GM21360 (cell line): ENCODE measurements around the gene CACNA2D4.

Experiments
- ATAC-seq: cut with Tn5 transposase; IDR thresholded peaks from one replicate; pipeline ENCODE4 v1.9.1; 2021; ENCODE audit warnings: mild to moderate bottlenecking, moderate library complexity; ENCODE audit not compliant: unreplicated experiment

The CACNA2D4 gene

DNA sequence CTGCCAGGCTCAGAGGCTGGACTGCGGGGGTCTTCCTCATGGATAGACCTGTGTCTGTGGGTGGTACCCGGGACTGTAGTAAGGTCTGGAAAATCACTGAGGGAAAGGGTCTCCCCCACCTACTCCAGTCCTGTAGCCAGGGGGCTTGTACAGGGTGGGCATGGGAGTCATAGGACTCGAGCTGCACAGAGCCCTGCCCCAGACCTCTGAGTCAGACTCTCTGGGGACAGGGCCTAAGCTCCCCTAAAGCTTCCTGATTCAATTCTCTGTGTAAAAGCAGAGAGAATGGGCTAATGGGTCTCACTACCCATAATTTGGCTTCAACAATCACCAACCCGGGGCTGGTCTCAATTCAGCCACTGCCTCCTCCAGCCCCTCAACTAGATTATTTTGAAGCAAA lies 71.0 kb downstream of the CACNA2D4 start:
- ATAC-seq: no peak

DNA sequence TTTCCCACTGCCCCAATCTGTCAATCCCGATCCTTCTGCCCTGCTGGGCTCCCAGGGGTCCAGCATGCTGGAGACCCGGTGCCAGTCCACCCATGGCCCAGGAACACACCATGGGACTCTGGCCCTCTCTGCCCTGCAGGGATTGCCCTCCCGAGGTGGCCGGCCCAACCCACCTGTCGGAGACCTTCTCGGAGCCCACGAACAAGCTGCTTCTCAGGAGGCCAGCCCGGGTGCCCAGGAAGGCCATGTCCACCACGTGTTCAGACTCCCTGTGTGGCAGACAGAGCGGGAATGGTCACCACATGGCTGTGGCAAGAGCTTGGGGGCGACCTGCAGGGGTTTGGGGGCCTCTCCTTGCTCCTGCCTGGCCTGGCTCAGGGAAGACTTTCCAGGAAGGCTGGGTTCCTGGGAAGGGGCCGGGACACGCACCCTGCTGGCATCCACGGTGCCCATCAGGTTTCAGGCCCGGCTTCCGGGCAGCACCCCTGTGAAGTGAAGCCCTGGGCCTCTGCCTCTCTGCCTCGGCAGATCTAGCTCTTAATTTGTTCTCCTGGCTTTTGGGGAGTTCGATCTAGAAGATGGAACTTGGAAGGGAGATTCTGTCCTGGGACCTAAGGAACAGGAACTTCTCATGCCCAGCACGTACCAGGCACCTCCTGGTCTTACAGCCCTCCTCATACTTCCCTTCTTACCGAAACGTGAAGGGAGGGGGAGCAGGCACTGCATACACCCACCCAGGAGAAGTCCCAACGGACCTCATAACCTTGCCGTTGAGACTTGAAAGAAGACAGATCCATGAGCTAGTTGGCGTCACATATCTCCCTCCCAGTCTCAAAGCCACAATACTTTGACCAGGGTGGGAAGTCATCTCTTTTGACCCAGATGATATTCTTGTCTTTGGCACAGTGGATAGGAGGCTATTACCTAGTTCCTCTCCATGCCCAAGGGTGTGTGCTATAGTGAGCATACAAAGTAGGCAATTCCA lies 71.7 kb downstream of the CACNA2D4 start:
- no peak for ATAC-seq

DNA sequence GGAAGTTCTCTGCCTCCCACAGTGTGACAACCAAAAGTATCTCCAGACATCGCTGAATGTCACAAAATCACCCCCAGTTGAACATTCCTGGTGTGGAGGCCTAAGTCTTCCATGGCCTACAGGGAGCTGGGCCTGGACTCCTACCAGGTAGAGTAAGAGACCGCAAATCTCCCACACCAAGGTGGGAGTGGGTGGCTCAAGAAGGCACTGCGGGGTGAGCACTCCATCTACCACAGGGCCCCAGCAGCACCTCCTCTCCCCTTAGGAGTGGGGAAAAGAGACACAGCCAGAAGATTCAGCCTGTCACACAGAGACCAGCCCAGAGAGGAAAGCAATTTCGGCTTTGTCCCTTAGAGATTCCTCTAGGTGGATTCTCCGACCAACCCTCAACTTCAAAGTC lies 72.6 kb downstream of the CACNA2D4 start:
- no peak for ATAC-seq

DNA sequence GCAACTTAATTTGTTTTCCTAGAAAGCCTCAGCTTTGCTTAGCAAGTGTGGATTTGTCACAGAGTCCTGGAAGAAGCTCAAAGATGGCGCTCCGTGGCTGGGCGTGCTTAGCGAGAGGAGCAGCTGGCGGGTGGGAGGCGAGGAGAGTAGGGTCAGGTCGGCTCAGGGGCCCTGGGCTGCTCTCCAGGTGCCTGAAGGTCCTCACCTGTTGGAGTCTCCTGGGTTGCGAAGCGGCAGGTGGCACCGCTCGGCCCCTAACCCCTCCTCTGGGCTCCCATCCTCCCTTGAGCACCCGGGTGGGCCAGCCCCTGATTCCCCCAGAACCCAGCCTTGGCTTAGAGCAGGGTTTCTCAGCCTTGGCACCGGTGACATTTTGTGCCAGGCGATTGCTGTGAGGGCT lies 73.0 kb downstream of the CACNA2D4 start:
- no peak for ATAC-seq

DNA sequence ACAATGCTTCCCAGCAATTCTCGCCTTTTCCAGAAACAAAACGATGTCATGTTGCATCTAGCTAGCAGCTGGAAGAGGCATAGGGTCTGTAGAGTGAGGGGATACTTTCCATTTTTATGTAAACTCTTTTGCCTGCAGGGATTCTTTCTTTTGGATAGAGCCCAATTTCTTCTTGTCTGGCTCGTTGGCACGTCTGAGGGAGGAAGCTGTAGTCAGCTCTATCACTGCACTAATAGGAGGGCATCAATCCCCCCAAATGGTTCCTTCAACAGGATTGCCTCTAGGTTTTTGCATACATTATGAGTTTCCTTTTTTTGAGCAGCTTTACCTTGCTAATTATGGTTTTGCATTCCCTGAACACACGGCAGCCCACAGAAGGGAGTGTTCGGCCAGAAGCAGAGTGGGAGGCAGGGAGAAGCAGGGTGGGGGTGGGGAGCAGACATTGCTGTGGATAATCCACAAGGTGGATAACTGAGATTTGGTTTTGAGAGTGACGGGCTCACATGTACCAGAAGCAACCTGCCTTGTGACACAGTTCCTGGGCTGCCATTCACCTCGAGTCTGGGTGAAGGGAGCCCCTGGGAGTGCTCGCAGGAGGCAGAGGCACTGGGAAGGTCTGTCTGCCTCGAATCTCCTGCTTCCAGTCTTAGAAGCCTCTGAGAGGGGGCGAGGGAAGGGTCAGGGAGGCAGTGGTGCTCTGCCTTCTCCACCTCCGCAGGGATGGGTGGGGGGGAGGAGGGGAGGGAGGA lies 73.6 kb downstream of the CACNA2D4 start:
- no peak for ATAC-seq

DNA sequence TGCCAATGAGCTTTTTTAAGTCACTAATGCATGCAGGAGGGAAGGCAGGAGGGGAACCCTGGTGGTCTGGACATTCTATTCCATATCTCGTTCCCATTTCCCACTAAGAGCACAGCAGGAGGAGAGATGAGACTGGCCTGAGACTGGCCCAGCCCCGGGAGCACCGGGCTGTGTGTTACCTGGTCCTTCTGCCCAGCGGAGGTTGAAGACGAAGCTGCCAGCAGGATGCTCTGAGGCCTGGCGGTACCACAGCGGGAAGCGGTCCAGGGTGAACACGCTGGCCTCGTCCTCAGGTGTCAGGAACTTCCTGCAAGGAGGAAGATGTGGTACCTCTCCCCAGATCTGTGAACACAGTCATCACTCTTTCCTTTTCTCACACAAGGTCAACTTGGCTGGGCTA lies 74.2 kb downstream of the CACNA2D4 start:
- ATAC-seq: no peak

DNA sequence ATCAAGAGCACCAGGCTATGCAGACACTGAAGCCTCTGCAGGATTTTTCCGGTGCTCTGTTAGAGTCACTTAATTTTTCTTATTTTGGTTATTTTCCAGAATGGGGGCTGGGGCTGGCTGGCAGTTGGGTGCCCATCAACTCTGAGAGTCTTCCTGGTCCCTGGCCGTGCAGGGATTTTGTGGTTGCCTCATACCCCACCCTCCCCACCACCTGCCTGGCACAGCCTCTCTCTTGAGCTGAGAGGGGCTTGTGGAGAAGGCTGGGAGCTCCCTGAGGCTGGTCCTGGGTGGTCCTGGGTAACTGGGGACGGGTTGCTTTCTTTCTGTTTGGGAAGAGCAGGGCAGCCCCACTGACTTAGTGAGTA lies 74.8 kb downstream of the CACNA2D4 start:
- ATAC-seq: no peak

DNA sequence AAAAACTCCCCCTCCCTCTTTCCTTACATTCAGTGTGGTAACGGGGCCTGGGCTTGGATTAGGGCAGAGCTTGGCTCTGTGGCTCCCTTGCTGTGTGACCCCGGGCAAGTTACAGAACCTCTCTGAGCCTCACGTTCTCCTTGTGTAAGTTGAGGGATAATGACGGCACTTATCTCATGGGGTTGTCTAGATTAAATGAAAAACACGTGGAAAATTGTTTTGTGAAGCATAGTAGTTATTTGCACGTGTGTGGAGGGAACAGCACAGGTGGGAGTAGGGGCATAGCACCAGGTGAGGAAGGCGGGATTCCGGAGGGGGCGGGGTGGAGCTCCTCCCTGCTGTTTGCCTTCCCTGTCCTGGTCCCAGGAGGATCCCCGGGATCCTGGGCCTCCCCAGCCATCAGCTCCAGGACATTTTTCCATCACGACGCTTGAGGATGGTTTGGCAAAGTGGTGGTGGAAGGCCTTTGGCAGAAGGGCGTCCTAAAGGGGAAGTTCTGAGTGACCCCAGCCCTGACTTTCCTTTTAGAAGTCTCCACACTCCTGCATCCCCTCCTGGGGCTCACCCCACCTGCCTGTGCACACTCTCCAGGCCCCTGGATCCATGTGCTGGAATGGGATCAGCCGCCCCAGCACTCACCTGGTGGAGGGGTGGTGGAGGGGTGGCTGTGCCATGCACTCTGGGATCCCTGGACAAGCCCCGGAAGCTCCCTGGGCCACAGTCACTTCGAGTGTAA lies 75.4 kb downstream of the CACNA2D4 start:
- ATAC-seq: no peak

DNA sequence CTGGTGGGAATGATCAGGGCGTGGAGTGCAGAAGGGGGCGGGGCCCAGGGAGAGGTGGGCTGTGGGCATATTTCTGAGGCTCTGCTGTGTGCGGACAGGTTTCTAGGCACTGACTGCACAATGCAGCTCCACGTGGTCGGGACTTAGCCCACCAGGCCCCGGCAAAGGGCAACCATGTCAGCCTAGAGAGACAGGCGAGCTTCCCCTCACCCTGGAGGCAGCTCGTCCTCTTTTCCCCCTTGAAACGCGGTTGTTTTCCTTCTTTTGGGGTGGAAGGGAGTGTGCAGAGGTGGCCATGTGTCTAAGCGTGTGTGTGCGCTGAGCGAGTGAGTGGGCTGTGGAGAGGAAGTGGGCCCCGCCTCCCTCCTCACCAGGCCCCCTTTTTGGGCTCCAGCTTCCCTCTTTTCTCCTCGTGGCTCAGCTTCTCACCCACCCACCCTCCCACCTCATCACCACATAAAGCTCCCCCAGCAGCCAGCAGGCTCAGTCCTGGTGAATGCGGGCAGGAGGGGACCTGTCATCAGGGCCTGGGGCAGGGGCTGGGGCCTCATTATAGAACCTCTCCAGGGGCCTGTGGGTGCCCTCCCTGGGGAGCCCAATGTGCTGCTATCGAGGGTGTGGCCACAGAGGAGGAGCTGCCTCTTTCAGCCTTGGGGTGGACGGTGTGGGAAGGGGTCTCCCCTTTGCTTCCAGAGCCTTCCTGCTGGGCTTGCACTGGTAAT lies 76.1 kb downstream of the CACNA2D4 start:
- no peak for ATAC-seq

DNA sequence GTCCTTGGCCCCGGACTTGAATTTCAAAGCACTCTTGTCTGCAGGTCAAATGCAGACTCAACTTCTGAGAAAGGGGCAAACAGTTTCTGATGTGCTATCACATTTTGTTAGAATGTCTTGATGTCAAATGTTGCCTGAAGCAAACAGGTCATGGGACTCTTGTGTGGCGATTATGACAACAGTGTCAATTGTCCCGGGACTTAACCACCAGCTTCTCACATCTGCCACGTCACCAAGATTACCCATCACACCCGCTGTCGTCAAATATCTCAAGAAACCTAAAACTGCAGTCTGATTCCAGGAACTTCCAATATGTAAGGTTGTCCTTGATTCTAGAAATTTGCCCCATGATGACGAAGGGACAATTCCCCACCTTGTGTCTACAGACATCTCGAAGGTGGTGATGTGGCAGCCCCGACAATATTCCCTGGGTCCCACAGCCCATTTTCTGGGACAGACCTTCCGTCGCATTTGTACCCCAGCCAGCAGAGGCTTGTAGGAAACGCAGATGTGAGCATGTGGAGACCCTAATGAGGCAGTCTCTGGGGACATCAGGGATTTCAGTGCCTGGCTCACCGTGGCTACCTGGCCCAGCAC lies 76.8 kb downstream of the CACNA2D4 start:
- ATAC-seq: no peak

DNA sequence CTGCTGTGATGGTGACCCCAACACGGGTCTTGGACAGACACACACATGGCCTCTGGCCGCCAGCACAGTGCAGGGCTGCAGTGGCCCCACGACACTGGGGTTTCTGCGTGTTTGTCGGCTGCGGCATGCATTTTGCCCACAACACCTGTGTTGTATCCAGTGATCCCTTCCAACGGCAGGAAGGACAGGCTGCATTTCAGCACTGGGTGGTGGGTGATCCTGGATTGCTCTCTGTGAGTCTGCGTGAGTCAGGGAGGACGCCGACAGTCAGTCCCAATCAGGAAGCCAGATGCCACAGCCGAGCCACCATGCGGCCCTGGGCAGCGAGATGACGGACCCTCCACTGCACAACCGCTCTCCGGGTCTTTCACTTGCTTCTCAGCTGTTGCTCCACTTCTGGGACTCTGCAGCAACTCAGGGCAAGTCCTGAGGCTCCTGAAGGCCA lies 77.4 kb downstream of the CACNA2D4 start:
- ATAC-seq: no peak

DNA sequence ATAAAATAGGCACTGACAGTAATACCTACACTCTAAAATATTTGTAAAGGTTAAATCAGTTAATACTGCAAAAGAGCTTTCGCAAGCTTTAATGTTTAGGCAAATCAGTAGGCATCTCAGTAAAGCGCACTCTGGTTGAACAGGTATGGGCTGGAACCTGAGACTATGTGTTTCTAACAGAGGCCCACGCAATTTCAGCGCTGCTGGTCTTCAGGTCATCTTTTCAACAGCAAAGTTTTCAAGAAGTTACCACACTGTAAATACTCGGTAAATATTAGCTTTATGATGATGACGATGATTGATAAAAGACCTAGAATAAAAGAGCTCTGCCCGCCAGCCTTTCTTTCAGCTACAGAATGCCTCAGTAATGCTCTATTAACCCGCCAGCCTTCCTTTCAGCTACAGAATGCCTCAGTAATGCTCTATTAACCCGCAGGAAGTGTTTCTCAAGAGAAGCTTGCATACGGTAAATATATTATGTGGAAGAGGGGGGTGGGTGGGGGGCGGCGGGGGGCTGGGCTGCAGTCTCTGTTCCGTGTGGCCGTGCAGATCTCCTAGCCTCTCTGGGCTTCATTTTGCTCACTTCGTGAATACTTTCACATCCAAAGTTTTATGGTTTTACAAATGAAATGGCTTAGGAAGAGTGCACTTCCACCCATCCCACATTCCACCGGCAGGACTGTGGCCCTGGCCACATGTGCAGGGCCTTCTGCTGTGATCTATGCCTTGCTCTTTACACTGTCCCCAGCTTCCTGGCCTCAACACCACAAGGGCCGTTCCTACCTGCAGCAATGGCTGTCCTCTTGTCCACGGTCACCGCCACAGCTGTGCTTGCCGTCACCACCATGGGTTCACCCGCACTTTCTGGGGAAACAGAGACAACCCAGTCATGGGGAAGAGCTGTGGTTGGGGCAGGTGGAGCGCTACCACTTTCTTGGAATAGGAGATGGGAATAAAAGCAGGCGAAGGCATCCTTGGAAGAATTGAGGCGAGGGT lies 78.2 kb downstream of the CACNA2D4 start:
- ATAC-seq: no peak

DNA sequence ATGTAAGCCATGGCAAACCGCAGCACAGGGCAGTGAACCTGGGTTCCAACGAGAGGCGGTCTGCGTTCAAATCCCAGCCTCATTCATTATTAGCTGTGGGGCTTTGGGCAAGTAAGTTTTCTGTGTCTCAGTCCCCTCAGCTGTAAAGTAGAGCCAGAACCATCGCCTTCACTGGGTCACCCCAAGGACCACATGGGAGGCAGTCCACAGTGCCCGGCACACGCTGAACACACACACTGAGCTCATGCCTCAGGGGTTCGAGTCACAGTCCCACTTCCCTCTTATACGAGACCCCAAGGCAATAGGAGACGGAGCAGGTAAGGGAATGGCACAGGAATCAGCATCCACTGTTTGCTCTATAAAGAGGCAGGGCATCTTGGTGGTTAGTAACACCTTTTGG lies 79.0 kb downstream of the CACNA2D4 start:
- no peak for ATAC-seq

DNA sequence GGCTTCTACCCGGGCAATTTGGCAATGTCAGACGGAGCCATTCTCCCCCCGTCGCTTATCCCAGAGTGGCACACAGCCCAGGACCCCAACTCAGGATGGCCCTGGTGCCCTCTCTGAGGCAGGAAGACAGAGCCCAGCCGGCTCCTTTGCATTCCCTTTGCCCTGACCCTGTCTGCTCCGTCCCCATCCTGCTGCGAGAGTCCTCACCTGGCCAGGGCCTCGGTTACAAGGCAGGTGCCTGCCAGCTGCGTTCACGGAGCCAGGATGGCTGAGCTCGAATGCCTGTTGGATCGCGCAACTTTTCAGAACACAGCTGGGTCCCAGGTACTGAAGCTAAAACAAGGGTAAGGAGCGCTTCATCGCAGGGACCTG lies 79.5 kb downstream of the CACNA2D4 start:
- no peak for ATAC-seq

DNA sequence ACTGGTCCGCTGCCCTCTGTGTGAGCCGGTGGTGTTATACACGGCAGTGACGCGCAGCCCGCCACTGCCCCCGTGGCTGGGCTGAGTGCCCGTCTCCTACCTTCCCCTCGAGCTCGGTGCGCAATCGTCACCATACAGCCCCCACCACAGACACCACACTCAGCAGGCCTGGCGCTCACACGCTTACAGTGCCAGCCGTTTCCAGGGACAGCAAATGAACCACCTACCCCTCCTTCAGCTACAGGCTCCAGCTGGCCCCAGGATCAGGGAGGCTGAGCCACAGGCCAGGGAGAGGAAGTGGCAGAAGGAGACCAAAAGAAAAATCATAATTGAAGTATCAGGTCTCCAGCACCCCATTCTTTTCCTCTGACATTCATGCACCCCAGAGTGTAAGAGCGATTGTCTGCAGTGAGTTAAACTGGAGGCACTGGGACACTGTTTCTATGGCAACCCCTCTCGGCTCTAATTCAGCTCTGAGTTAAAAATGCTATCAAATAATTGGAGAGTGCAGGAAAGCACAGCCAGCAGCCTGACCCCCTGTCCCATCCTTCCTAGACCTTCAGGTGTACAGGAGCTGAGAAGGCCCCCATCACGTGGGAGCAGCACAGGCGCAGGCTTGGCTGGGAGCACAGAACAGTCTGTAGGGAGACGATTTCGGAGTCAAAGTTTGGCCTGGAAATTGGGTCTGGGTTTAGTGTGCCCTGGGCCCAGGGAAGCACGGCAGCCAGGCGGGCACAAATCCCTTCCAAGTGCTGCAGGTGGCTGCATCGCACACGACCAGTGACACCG lies 80.1 kb downstream of the CACNA2D4 start:
- ATAC-seq: no peak

DNA sequence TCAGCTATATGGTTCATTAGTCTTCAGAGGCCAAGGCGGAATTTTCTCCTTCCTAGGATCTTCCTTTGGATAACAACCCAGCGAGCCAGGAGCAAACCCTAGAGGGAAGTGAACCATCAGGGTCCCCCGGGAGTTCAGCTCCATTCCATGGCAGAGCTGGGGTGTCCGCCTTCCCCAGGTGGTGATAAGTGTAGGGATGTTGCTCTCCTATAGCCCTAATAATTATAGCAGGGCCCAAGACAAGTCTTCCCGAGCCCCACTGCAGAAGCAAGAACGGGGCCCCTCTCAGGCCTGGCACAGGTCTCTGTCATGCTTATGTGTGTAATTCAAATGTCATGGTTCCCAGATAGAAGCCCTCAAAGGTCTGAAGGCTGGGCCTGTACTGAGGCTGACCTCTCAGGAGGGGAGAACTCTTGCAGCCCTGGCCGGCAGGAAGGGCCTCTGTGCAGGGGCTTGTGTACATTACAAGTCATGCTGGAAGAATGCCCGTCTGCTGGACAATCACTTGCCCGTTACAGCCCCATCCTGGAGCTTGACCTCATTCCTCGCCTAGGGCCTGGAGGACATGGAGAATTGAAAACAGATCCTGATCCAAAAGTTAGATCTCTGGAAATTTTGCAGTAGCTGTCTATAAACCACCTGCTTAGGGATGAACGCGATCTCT lies 80.8 kb downstream of the CACNA2D4 start:
- ATAC-seq: no peak

DNA sequence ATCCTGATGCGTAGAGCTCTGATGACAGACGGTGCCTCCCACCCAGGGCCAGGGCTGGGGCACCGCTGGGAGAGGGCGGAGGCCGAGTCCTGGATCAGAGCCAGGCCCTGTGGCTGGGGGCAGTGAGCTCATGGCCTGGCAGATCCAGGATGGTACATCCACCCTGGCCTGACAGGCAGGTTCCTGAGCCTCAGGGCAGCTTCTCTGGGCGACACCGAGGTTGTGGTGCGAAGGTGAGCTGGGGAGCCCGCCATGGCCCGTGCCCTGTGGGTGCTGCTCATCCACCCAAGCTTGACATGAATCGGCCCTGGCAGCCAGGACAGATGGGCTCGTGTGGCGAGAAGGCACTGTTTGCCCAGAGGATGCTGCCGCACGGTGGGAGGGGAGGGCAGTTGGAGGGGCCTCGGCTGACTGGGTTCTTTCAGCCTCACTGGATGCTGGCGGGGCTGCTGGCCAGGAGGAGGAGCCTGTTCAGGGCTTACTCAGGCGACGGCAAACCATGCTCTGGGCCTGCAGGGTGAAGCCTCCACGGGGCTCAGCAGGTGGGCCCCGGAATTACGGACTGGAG lies 81.5 kb downstream of the CACNA2D4 start:
- ATAC-seq: no peak
